ENCODE data around the gene GULP1.
"Not testable (repeated sequence)": the region's sequence is repeated elsewhere in the genome, so short reads cannot be mapped to it uniquely, and the experiment has no call there.

The GULP1 gene

DNA sequence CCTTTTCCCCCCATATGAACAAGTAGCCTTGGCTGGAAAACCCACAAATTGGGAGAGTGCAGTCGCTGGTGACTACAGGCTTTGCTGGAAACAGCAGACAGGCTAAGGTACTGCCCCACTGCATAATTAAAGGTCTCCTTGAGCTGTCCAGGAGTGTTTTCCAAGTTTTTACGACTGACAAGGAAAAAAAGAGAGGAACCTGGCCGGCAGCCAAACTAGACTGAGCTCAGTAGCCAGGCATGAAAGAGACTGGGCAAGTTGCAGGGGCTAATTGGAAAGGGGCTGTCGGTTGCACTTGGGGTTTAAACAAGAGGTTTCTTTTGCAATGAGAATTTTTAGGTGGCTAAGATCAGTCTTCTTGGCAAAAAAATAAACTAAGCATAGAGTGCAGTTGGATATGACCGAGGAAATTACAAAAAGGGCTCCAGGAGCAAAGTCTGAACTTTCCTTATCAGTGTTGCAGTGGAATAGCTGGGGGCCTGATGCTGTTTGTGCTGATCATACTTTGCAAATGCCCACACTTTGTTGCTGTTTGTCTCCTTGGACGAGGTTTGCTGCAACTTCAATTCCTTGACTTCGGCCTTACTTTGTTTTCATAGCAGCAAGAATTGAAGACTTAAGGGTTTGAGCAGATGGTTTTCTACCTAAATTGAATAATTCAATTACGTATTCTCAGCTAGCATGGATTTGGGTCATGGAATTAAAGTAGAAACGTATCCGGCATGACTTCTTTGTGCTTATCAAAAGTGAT lies 2.1 kb downstream of the GULP1 start:
- DNase-seq, result no peak

DNA sequence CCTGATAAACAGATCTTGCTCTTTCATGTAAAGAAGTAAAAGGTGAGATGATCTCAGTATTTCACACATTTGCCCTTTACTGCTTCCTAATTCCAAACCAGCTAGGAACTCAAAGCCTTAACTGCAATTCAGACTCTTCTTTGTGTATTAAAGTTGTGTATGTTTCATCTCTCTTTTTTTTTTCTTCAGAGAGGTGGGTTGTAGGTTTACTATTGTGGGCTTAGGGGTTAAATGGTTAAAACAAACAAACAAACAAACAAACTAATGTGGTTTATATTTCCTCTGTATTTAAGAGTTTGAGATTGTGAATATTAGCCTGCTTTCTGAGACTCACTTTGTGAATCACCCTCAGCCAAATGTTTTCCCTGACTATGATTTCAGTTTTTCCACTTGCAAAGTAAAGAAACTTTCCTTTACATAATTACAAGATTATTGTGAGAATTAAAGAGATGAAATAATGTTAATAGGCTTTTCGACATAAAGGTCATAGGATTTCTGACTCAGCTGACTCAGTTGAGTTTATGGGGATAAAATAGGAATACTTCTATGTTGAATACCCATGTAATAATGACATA lies 2.8 kb downstream of the GULP1 start:
- DNase-seq, result no peak

DNA sequence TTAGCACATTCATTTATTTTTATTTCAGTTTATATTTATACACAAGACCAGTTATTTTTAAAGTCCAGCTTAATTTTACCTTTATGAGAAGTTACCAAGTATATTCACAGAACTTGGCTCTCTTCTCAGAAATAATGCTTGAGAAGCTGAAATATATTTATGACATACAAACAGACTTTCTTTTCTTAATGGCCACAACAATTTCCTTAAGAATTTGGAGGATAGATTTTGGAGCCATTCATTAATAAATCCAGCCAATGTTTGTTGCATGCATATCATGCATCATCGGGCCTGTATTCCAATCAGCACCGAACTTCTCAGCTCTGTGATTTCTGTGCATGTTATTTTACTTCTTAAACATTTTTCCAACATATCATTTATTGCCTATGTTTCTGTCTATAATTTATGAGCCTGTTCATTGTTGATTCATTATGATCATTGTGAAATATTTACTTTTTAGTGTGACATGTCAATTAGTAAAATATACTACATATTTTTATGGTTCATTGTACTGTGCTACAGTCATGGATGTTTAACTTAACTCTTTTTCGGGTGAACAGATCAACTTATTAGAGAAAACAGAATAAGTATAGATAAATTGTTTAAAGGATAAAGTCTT lies 3.5 kb downstream of the GULP1 start:
- DNase-seq, result no peak

DNA sequence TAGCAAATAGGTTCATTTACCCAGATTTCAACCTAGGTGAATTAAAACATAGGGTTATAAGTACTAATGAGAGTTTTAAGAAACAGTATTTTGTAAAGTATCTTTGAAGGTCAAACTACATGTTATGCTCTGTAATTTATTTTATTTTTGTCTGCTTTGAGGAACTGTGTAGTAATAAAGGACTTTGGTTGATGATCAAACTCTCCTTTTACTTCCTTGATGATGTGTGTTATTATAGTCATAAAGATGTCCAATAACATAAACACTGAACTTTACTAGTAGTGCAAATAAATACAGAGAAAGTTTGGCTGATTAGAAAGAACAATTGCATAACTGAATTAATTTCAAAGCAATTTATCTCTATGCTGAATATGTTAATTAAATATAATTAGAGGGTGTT lies 6.3 kb downstream of the GULP1 start:
- no peak for DNase-seq

DNA sequence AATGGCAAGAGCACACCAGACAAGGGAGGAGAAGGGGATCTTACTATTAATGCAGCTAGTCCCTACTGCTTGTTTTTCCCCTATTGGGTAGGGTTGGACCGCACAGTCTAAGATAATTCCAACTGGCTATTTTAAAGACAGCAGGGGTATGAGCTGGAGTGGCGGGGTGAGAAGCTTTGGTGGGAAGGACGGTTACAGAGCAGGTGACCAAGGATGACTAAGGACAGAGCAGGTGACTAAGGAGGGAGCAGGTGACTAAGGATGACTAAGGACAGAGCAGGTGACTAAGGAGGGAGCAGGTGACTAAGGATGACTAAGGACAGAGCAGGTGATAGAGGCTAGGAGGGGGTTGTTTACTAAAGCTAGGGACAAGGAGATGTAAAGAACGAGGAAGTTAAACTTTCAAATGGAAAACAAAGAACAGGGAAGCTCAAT lies 7.3 kb downstream of the GULP1 start:
- not testable (repeated sequence) for DNase-seq

DNA sequence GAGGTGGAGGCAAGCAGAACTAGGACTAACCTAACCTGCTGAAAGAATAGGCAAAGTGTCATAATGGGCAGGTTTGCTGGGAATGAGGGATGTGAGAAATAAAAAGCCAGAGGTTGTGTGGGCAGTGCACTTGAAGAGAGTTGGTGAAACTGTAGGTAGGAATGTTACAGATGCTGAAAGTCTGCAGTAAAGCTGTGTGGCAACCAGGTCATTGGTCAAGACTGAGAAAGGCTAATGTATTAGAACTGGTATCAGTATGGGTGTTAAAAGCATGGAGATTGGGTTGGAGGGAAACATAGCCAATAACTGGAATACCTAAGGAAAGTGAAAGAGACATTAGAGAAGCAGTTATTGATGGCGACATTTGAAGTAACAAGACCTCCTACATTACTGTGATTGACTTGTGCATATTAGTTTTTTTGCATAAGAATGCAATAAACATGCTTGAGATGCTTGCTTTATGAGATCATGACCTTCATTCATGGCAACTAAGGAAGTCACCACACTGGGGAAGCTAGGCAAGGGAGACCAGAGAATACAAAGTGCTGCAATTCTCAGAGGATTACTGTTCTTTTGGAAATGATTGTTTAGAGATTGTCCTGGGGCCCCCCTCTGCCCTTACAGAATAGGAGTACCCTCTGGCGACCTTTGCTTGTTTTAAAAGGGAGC lies 11.8 kb downstream of the GULP1 start:
- no peak for DNase-seq

DNA sequence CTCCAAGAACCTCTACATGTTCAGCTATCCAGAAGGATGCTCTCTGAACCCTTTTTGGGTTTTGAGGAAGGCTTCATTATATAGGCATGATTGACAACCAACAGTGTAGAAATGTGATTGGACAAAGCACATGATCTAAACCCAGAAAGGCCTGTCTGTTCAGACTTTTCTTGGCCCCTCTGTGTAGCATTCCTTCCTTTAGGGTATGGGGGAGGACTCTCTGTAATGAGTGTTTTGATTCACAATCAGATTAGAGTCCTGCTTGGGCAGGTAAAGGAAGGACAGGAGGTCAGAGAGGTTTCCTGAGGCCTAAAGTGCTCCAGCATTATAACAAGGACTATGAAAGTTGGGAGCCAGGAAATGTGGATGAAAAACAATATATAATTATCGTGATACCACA lies 13.6 kb downstream of the GULP1 start:
- DNase-seq, result no peak

DNA sequence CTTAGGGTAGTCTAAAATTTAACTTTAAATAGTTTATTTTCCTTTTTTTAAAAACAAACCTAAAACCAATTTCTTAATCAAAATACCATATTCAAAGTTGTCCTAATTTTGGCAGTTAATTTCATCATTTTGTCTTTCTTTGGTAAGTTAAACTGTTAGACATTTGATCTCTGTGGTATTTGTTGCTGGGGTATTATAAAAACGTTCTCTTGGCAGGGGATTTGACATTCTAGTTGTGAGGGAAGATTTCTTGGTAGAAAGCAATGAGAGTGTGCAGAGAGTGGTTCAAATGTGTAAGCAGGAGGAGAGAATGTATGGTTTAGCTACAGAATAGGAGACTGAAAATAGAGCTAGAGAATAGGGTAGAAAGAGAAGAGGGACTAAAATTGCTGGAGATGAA lies 14.6 kb downstream of the GULP1 start:
- no peak for DNase-seq

DNA sequence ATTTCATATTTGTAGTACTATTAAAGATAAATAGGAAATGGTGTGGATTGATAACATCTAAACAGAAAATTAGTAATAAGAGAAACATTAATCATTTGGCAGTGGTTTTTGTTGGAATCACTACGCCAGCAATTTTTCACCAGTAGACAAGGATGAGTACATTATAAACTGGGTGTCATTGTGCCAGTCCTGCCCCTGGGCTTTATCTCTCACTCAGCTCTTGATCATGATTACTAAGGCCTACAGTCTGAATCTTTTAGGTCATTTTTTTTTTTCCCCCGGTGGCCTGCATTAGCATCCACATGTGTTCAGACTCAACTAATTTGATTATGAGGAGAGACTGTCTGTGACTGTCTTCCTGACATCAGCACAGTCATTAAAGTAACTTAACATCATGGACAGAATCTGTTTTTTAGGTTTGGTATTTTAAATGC lies 16.2 kb downstream of the GULP1 start:
- no peak for DNase-seq

DNA sequence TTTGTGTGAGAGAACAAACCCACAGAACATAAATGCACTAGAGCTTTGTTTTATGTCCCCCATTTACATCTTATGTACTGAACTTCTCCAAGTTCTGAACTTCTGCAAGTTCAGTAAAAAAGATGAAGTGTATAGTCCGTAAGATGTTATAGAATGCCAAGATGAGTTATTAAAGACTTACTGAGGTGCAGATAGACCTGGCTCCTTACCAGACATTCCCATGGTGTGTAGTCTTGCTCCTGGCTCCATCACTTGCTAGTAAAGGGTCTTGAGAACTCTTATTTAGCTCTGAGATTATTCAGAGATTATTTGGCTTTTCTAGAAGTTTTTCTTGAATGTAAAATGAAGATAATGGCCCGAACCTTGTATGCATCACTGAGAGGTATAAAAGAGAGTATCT lies 16.8 kb downstream of the GULP1 start:
- DNase-seq, result no peak

DNA sequence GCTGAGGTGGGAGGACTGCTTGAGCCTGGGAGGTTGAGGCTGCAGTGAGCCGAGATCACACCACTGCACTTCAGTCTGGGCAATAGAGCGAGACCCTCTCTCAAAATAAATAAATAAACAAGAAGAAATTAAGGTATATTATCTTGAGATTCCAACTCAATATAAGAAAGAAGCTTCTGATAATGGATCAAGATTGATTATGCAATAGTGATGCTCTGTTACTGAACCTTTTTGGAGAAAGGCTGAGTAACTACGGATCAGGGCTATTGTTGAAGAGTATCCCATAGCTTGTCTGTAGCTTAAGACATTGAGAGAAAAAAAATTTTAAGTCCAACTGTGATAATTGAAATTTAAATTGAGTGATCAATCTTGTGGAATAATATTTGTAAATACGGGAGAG lies 17.7 kb downstream of the GULP1 start:
- DNase-seq, result no peak

DNA sequence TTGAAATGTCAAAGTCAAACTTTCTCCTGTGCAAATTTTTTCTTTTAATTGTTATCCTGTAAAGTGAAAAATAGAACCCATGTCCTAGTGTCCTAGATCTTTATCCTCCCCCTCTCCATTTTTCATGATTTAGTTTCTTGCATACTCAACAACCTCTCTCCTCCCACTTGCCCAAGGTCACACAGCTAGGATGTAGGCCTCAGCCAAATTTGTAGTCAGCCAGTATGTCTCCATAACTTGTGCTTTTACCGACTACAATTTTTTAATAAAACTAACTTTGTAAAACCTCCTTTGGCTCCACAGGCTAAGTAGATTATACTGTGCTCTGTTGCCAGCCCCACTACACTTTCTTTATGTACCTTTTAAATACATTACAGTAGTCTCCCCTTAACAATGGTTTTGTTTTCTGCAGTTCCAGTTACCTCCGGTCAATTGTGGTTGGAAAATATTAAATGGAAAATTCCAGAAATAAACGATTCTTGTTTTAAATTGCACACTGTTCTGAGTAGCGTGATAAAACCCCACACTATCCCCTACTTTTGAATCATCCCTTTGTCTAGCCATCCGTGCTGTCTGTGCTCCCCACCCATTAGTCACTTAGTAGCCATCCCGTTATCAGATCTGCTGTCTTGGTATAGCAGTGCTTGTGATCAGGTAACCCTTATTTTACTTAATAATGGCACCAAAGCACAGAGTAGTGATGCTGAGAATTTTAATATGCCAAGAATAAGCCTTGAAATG lies 22.8 kb downstream of the GULP1 start:
- DNase-seq, result no peak

DNA sequence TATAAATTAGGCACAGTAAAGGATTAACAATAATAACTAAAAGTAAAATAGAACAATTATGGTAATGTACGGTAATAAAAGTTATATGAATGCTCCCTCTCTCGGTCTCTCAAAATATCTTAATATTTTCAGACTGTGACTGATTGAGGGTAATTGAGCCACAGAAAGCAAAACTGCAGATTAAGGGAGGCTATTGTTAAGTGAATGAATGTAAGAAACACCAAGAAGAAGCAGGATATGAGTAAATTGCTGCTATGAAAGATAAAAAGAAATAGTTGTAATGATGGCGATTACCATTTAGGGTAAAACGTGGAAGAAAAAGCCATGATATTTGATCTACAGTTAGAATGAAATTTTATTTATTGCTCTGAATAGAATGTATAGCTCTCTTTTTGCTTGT lies 24.1 kb downstream of the GULP1 start:
- DNase-seq, result no peak

DNA sequence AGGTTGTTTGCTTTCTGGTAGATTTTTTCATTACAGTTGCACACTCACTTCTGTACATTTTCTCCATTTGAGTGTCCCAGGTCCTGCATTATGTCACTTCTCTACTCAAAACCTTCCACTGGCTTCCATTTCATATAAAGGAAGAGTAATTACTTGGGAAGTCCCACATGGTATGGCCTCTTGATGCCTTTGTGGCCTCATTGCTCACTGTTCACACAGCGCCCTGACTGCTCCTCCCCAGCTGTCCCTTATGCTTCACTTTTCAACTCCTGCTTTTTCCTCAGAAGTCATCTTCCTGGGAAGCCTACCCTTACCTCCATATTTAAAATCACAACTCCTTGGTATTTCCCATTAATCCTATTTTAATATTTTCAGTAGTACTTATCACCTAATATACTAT lies 24.7 kb downstream of the GULP1 start:
- no peak for DNase-seq

DNA sequence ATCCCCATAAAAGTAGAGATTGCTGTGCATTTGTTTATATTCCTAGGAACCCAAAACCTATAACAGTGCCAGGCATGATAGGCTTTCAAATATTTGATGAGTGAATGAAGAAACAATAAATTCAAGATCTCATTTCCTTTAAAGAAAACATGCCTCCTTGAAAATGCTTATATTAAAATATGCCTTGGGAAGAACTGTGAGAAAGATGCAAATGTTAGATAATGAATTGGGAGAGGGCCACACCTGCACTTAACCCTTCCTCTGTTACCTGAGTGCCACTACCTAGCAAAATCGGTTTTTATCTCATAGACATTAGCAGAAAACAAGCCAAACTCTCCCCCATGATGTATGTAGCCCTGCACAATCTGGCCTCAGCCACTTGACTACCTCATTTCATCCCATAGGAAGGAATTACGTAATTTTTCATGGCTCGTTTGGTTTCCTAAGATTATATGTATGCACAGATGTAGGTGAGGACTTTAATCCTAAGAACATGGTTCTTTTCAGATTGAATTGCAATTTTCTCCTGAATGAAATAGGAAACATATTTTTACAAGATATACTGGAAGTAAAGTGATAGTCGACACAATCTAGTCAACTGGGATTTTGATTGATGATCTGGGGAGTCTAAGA lies 25.2 kb downstream of the GULP1 start:
- DNase-seq, result no peak

DNA sequence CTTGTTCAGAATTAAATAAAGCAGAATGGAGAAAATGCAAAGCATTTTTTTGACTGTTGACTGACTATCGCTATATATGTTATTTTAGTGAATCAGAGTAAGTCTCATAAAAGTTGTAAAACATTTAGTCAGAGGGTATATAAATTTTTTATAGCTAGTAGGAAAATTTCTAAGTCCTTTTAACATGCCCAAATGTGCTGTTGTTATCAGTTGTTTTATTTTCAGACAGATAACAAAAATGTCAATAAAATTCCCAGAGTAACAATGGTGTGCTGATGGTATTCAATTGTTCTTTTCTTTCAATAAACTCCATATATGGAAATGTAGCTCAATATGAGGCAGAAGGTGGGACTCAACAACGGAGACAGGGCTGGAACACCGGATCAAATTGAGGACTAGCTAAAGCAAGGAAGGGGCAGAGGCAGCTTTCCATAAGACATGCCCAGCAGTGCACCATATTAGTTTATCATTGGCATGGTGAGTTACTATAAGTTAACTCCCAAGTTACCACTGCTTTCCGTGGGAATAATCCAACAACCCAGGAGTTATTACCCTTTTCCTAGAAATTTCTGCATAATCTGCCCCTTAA lies 26.6 kb downstream of the GULP1 start:
- no peak for DNase-seq

DNA sequence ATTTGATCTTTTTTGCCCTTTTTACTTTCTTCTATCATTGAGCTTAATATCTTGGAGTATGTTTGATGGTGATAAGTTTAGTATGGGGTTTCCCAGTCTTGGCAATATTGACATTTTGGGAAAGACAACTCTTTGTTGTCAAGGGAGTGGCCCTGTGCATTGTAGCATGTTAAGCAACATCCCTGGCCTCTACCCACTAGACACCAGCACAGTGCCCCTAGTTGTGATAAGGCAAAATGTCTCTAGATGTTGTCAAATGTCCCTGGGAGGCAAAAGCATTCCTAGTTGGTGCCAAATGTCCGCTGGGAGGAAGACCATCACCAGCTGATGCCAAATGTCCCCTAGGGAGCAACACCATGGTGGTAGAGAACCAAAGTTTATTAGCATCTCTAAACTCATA lies 28.2 kb downstream of the GULP1 start:
- no peak for DNase-seq

DNA sequence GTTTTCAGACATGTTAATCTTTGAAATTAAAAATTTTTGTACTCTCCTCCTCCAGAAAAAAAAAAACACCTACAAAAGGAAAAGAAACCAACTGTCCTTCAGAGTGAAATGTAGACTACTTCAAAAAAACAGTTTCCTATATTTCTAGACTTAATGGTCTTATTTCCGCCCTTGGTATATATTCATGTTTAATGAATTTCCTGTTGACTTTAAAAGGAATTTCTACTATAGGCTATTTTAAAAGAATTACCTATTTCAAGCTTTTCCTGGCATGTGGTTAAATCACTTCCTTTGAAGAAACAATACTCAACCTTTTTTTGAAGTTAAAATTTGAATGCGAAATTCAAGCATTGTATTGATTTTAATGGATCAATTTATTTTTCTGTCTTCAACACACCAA lies 29.2 kb downstream of the GULP1 start:
- no peak for DNase-seq

DNA sequence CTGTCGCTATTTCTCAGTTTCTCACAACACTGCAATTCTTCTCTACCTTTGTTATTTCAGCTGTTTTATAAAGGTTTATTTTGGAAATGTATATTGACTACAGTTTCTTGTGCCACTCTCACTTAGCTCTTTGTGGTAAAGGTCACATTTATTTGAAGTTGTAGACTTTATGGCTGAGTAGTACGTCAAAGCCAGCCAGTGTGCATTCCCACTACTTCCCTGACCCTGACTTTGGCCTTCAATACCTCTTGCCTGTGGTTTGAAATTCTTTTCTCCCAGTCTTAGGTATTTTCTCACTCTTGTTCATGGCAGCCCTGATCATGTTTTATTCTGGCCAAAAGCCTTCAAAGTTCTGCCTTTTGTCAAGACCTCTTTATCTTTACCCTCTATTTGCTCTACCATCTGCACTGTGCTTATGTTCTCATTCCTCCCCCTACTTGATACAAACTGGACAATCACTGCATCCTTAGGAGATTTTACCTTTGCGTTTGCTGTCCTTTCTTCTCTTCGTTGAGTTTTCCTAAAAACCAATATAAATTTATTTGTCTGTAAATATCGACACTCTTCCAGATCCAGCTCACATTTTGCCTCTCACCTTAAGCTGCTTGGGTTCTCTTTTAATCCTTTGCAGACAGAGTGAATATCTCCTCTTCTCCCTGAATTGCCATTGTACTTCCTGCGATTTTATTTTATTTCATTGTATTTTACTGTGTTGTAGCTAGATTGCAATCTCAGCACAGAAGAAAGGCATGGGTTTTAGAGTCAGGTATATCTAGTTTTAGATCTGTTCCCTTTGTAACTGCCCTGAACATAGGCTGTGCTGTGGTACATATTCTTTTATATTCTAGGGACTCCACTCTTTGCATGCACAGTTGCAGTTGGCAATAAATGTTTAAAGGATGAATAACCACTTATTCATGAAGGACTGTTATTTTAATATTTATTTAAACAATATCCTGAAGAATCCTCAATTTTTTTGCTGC lies 31.2 kb downstream of the GULP1 start:
- DNase-seq, result no peak

DNA sequence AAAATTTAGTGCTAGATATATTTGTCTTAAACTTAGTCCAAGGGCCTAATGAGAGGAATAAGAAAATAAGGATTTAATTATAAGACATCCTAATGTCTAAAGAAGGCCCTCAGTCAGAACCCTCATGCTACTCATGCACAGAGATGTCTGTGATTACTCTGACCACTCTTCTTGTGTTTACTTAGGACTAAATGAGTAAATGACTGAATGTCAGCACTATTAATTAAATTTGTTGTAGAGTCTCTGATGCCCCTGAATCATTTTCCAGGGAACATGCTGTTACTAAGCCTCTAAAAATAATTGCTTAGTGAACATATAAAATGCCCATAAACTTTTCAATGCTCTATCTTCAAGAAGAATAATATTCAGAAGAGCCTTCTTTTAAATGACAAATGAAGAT lies 32.4 kb downstream of the GULP1 start:
- DNase-seq, result no peak

DNA sequence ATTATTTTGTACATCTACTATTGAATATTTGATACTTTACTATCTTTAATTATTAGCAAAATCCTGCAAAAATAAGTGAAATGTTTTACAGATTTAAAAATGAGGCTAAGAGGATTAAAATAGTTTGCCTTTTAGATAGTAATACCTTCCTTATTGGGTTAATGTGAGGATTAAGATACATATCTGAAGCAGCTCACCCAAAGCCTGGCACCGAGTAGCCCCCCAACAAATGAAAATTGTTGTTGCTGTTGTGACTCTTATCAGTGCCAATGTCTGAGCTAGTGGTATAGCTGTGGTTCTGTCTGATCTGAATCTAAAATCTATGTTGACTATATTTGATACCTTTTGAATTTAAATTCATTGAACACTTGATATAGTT lies 34.6 kb downstream of the GULP1 start:
- DNase-seq, result no peak
